ENCODE results near the gene ANGPT4. TPM values are rescaled to one million over a fixed set of nuclear protein-coding genes. Genes with fewer than 3 reads are reported as not detected.
A peak's percentile ranks its signal among the peaks of the same experiment; 100 is the strongest.

The ANGPT4 gene
- total and polyA plus RNA-seq, 2 of the 13 experiments (the other 11 are each of a cell fraction or from before 2014, with no cell fraction given), result not detected

- TF ChIP-seq SETDB1 (CRISPR knock-in tag; IDR thresholded peaks at IDR 0.05; ENCODE audit: borderline replicate concordance) (no peak), ESRRA (CRISPR knock-in tag; IDR thresholded peaks at IDR 0.05; ENCODE audit: low read depth) (no peak), ZNF230 (CRISPR knock-in tag; IDR thresholded peaks at IDR 0.05) (0 out of 2 replicates have a peak, but pooled peaks have one; percentile 25), KMT2B (CRISPR knock-in tag; IDR thresholded peaks at IDR 0.05) (no peak), CBX5 (CRISPR knock-in tag; IDR thresholded peaks at IDR 0.05; ENCODE audit: borderline replicate concordance) (no peak), ZMYM2 (CRISPR knock-in tag; IDR thresholded peaks at IDR 0.05) (no peak), SATB2 (CRISPR knock-in tag; IDR thresholded peaks at IDR 0.05) (no peak), KDM3A (CRISPR knock-in tag; IDR thresholded peaks at IDR 0.05; ENCODE audit: low read depth) (peak; percentile 73; the same call in 1 of the 2 replicates), ATF4 (CRISPR knock-in tag; IDR thresholded peaks at IDR 0.05) (peak in 1 of 2 experiments; percentile 51; a peak in 1 of 4 replicates), PITX1 (CRISPR knock-in tag; IDR thresholded peaks at IDR 0.05) (peak; percentile 80; the same call in 1 of the 2 replicates), TCF7 (IDR thresholded peaks at IDR 0.05; ENCODE audit: low read depth) (no peak), STAG1 (CRISPR knock-in tag; IDR thresholded peaks at IDR 0.05) (peak; percentile 100), ZNF629 (CRISPR knock-in tag; conservative IDR thresholded peaks at IDR 0.05) (no peak), ZNF740 (CRISPR knock-in tag; IDR thresholded peaks at IDR 0.05) (peak; percentile 63; the same call in 1 of the 2 replicates), DBP (CRISPR knock-in tag; IDR thresholded peaks at IDR 0.05; ENCODE audit: not compliant biosample characterization) (no peak), KLF6 (CRISPR knock-in tag; IDR thresholded peaks at IDR 0.05) (peak; percentile 65; the same call in 1 of the 2 replicates), ZNF101 (CRISPR knock-in tag; IDR thresholded peaks at IDR 0.05; ENCODE audit: borderline replicate concordance, low read depth) (no peak), HMGA1 (CRISPR knock-in tag; conservative IDR thresholded peaks at IDR 0.05) (no peak), ZNF557 (CRISPR knock-in tag; IDR thresholded peaks at IDR 0.05) (no peak), KDM6A (CRISPR knock-in tag; IDR thresholded peaks at IDR 0.05; ENCODE audit: low read depth) (no peak), ZNF660 (CRISPR knock-in tag; IDR thresholded peaks at IDR 0.05; ENCODE audit: borderline replicate concordance, low read depth) (no peak), ELF1 (CRISPR knock-in tag; IDR thresholded peaks at IDR 0.05) (peak; percentile 51; the same call in 1 of the 2 replicates), FOSL2 (CRISPR knock-in tag; IDR thresholded peaks at IDR 0.05) (peak; percentile 48), AKAP8 (CRISPR knock-in tag; IDR thresholded peaks at IDR 0.05) (no peak), RXRB (CRISPR knock-in tag; IDR thresholded peaks at IDR 0.05; ENCODE audit: borderline replicate concordance) (peak; percentile 54; the same call in 1 of the 2 replicates), ZNF570 (CRISPR knock-in tag; IDR thresholded peaks at IDR 0.05; ENCODE audit: borderline replicate concordance) (0 out of 2 replicates have a peak, but pooled peaks have one; percentile 62), ZNF546 (CRISPR knock-in tag; conservative IDR thresholded peaks at IDR 0.05) (no peak), DZIP1 (CRISPR knock-in tag; IDR thresholded peaks at IDR 0.05) (no peak)
These were observed 40.3 kb upstream of the ANGPT4 start (continued) for GRCh38 chr20:956330-956951.
